Vagina (tissue), 2 donors: ENCODE data around the gene HIF1A. TPM values are rescaled to one million over a fixed set of nuclear protein-coding genes. Genes with fewer than 3 reads are reported as not detected.
"Not testable (repeated sequence)": the region's sequence is repeated elsewhere in the genome, so short reads cannot be mapped to it uniquely, and the experiment has no call there.

Source experiments
- DNase-seq, 2 donors: peaks; one replicate each; pipeline ENCODE4 v3.0.0-alpha.2; 2017; ENCODE audit errors: extremely low spot score in 2 of 2
- H3K27ac ChIP-seq: fragments of 200-600 bp; sonication (generic); one replicate; pipeline ENCODE4 v1.5.1; 2019
- H3K27me3 ChIP-seq: fragments of 200-600 bp; sonication (generic); one replicate; pipeline ENCODE4 v1.5.1; 2019
- H3K36me3 ChIP-seq, 2 donors: fragments of 200-600 bp; sonication (generic); one replicate each; pipeline ENCODE4 v1.5.1; 2017 to 2019
- H3K4me1 ChIP-seq: fragments of 200-600 bp; sonication (generic); one replicate; pipeline ENCODE4 v1.5.1; 2019
- H3K4me3 ChIP-seq, 2 donors: fragments of 200-600 bp; sonication (generic); 1 replicate in 1 of 2; 2 replicates in 1 of 2; pipeline ENCODE4 v1.5.1; 2016 to 2019
- H3K9me3 ChIP-seq: fragments of 200-600 bp; sonication (generic); one replicate; pipeline ENCODE4 v1.5.1; 2019
- POLR2A ChIP-seq, 2 donors: fragments of 450-650 bp; IDR thresholded peaks; one replicate each; pipeline ENCODE4 v1.6.1; 2017; ENCODE audit warnings: antibody characterized with exemption in 2 of 2, mild to moderate bottlenecking in 2 of 2, moderate library complexity in 2 of 2
- POLR2AphosphoS5 ChIP-seq, 2 donors: sonication (generic); formaldehyde crosslinking; IDR thresholded peaks; one replicate each; pipeline ENCODE4 v1.9.0; 2017; ENCODE audit warnings: antibody characterized with exemption in 2 of 2, mild to moderate bottlenecking in 2 of 2, low read depth in 1 of 2; ENCODE audit not compliant: insufficient read depth in 1 of 2
- intact Hi-C: fragments of 100-400 bp; cut with DNase I; formaldehyde crosslinking; loops from one replicate; pipeline ENCODE4 v1.15.1; 2023
- total RNA-seq: library from RNA; depleted of rRNA; stranded (reverse); fragments of >200 nt; gene quantifications from one replicate; pipeline ENCODE4 v1.2.3, GENCODE V29; 2016
- TF ChIP-seq, protein P1 (sequence below), 3 experiments: fragments of 450-650 bp in 2 of 3; fragments of 200-600 bp in 1 of 3; sonication (generic) in 1 of 3; IDR thresholded peaks; one replicate each; pipeline ENCODE4 v1.5.1; 2017 to 2019; ENCODE audit warnings: antibody characterized with exemption in 3 of 3, mild to moderate bottlenecking in 2 of 3, moderate library complexity in 2 of 3

The HIF1A gene
- total RNA-seq, 1 donor from 2014 or later: 140 TPM

GRCh38 chr14:61703342-61704129, 8.2 kb downstream of the HIF1A start:
- no peak for TF ChIP-seq POLR2AphosphoS5 (IDR thresholded peaks at IDR 0.05; ENCODE audit: insufficient read depth in 1 of 2, low read depth in 1 of 2)
- no peak for TF ChIP-seq POLR2A (IDR thresholded peaks at IDR 0.05)
- TF ChIP-seq, protein P1, sequence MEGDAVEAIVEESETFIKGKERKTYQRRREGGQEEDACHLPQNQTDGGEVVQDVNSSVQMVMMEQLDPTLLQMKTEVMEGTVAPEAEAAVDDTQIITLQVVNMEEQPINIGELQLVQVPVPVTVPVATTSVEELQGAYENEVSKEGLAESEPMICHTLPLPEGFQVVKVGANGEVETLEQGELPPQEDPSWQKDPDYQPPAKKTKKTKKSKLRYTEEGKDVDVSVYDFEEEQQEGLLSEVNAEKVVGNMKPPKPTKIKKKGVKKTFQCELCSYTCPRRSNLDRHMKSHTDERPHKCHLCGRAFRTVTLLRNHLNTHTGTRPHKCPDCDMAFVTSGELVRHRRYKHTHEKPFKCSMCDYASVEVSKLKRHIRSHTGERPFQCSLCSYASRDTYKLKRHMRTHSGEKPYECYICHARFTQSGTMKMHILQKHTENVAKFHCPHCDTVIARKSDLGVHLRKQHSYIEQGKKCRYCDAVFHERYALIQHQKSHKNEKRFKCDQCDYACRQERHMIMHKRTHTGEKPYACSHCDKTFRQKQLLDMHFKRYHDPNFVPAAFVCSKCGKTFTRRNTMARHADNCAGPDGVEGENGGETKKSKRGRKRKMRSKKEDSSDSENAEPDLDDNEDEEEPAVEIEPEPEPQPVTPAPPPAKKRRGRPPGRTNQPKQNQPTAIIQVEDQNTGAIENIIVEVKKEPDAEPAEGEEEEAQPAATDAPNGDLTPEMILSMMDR (IDR thresholded peaks at IDR 0.05): no peak
- no peaks in the 10 kb centered on the region for H3K36me3 ChIP-seq
- H3K27me3 ChIP-seq: no peaks in the 10 kb centered on the region
- H3K27ac ChIP-seq: no peak overlapping the region
- no peaks in the 10 kb centered on the region for H3K9me3 ChIP-seq
- H3K4me3 ChIP-seq: no peak overlapping the region
- intact Hi-C loops: no loop called here
- DNase-seq: no peak
- peaks cover 64% of the 10 kb centered on the region for H3K4me1 ChIP-seq

DNA sequence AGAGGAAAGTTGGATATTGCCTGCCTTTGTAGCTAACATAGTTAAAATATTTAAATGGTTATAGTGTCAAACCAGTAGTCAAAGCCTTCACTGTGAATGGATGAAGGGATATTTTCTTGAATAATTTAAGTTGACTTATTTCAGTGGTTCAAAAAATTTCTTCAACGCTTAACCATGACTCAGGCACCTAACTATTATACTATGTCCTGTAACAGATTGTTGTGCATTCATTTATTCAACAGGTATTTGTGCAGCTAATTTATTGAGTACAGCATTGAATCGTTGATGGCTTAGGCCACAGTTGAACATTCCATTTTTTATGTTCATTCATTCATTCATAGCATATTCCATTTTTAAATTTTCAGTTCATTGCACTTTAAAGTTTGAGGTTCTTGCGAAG, 9.2 kb downstream of the HIF1A start:
- Histone ChIP-seq H3K9me3 (no peaks in the 10 kb centered on the region), H3K36me3 (no peaks in the 10 kb centered on the region), H3K4me1 (peaks cover 59% of the 10 kb centered on the region), H3K27me3 (no peaks in the 10 kb centered on the region), H3K27ac (no peak overlapping the region), H3K4me3 (no peak overlapping the region)
- no peak for DNase-seq
- TF ChIP-seq POLR2AphosphoS5 (IDR thresholded peaks at IDR 0.05; ENCODE audit: insufficient read depth in 1 of 2, low read depth in 1 of 2): no peak
- TF ChIP-seq, protein P1 (IDR thresholded peaks at IDR 0.05): no peak
- no peak for TF ChIP-seq POLR2A (IDR thresholded peaks at IDR 0.05)
- intact Hi-C loops: no loop called here

- Histone ChIP-seq H3K9me3 (no peaks in the 10 kb centered on the region), H3K36me3 (no peaks in the 10 kb centered on the region), H3K4me1 (peaks cover 59% of the 10 kb centered on the region), H3K27me3 (no peaks in the 10 kb centered on the region), H3K4me3 (no peak overlapping the region), H3K27ac (no peak overlapping the region)
- DNase-seq: no peak
- intact Hi-C loops: no loop called here
- TF ChIP-seq, protein P1 (IDR thresholded peaks at IDR 0.05): no peak
- TF ChIP-seq POLR2A (IDR thresholded peaks at IDR 0.05): no peak
- TF ChIP-seq POLR2AphosphoS5 (IDR thresholded peaks at IDR 0.05; ENCODE audit: insufficient read depth in 1 of 2, low read depth in 1 of 2): no peak
Measured at GRCh38 chr14:61705017-61705416, 9.7 kb downstream of the HIF1A start.

DNA sequence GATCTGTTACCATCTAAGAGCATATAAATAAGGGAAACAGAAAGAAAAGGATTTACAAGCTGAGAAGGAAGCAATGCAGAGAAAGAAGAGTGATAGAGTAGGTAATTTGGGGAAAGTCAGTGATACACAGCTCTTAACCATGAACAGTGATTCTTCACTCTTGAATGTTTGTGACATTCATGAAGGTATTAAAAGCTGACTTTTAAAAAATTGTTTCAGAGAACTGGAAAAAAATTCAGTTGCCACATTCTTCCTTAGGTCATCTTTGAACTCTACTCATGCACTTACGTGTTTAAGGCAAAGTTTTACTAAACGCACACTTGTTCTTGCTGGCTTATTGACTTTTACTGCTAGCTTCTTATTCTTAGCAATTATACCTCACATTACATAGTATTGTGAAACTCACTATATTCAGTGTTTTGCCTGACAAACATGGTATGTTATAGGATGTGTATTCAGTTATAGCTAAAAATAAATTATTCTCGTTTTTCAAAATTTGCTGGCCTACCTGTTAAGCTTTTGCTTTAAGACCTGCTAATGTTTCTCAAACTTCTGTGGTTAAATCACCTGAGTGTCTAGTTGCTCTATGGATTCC, 10.9 kb downstream of the HIF1A start:
- Histone ChIP-seq H3K4me3 (no peak overlapping the region), H3K27me3 (no peaks in the 10 kb centered on the region), H3K36me3 (no peaks in the 10 kb centered on the region), H3K27ac (no peak overlapping the region), H3K9me3 (no peaks in the 10 kb centered on the region), H3K4me1 (peaks cover 63% of the 10 kb centered on the region)
- TF ChIP-seq, protein P1 (IDR thresholded peaks at IDR 0.05): no peak
- no peak for TF ChIP-seq POLR2AphosphoS5 (IDR thresholded peaks at IDR 0.05; ENCODE audit: insufficient read depth in 1 of 2, low read depth in 1 of 2)
- TF ChIP-seq POLR2A (IDR thresholded peaks at IDR 0.05): no peak
- intact Hi-C loops: no loop called here
- no peak for DNase-seq

- H3K4me1 ChIP-seq: peaks cover 68% of the 10 kb centered on the region
- DNase-seq, H3K27me3 ChIP-seq, H3K27ac ChIP-seq, H3K4me3 ChIP-seq, H3K9me3 ChIP-seq, H3K36me3 ChIP-seq, intact Hi-C loops: not testable (repeated sequence)
Measured at GRCh38 chr14:61707774-61708173, 12.5 kb downstream of the HIF1A start.

DNA sequence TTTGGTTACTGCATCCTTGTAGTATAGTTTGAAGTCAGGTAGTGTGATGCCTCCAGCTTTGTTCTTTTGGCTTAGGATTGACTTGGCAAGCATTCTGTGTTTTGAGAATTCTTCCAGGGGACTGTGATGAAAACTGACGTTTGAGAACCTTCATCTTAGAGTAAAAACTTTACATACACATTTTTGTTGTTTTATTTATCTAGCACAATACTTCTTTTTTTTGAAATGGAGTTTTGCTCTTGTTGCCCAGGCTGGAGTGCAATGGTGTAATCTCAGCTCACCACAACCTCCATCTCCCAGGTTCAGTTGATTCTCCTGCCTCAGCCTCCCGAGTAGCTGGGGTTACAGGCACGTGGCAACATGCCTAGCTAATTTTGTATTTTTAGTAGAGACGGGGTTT, 13.4 kb downstream of the HIF1A start:
- H3K4me1 ChIP-seq: peaks cover 74% of the 10 kb centered on the region
- H3K9me3 ChIP-seq: not testable (repeated sequence)

More for the DNA sequence above, 13.4 kb downstream of the HIF1A start:
- H3K27me3 ChIP-seq, DNase-seq, H3K36me3 ChIP-seq, H3K4me3 ChIP-seq, H3K27ac ChIP-seq, intact Hi-C loops: not testable (repeated sequence)
